ENCODE measurements around the gene ELF5.

DNA sequence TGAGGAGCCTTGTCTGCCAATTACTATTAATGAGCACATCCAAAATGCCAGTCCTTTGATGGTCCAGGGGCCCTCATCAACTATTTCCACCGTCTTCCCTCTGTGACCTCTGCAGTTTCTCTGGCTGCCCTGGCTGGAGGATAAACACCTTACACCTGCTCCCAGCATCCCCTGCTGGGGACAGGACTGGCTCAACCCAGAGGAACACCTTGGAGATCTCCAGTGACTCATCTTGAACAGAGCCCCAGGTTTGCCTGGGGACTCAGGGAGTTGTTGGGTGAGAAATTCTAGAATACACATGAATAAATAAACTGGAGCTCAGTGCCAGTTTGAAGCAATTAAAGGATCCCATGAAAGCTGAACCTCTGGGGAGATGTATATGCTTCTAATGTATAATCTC is 24.0 kb upstream of the ELF5 start:
- TF ChIP-seq, protein P1, sequence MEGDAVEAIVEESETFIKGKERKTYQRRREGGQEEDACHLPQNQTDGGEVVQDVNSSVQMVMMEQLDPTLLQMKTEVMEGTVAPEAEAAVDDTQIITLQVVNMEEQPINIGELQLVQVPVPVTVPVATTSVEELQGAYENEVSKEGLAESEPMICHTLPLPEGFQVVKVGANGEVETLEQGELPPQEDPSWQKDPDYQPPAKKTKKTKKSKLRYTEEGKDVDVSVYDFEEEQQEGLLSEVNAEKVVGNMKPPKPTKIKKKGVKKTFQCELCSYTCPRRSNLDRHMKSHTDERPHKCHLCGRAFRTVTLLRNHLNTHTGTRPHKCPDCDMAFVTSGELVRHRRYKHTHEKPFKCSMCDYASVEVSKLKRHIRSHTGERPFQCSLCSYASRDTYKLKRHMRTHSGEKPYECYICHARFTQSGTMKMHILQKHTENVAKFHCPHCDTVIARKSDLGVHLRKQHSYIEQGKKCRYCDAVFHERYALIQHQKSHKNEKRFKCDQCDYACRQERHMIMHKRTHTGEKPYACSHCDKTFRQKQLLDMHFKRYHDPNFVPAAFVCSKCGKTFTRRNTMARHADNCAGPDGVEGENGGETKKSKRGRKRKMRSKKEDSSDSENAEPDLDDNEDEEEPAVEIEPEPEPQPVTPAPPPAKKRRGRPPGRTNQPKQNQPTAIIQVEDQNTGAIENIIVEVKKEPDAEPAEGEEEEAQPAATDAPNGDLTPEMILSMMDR (IDR thresholded peaks at IDR 0.05; ENCODE audit: insufficient read depth, low read length, poor library complexity, severe bottlenecking): no peak
- no peak for TF ChIP-seq EZH2phosphoT487 (conservative IDR thresholded peaks at IDR 0.05; ENCODE audit: low read length)
